Fibroblast of lung (primary cell): ENCODE measurements around the gene POLR2E.

Experiments used
- CTCF ChIP-seq, 2 donors: IDR thresholded peaks in 1 of 2; conservative IDR thresholded peaks in 1 of 2; 1 replicate in 1 of 2; 2 replicates in 1 of 2; pipeline ENCODE4 v1.5.1; 2011 to 2012; ENCODE audit warnings: low read length in 2 of 2, control low read depth in 1 of 2, inconsistent platforms in 1 of 2, low read depth in 1 of 2, mild to moderate bottlenecking in 1 of 2
- EZH2 ChIP-seq: IDR thresholded peaks from 2 replicates; pipeline ENCODE4 v1.5.1; 2012; ENCODE audit warnings: low read length, control low read depth, mild to moderate bottlenecking; ENCODE audit errors: missing control alignments

GRCh38 chr19:1073063-1073955, 21.9 kb downstream of the POLR2E start:
- TF ChIP-seq CTCF (conservative IDR thresholded peaks at IDR 0.05 in 1 of 2, IDR thresholded peaks at IDR 0.05 in 1 of 2; ENCODE audit: low read depth in 1 of 2, low read length in 2 of 2) = no peak
- TF ChIP-seq EZH2 = no peak
